ENCODE data around the gene RGS16. TPM values are rescaled to one million over a fixed set of nuclear protein-coding genes. Genes with fewer than 3 reads are reported as not detected.

RGS16 gene
- total and polyA plus RNA-seq, 9 of the 15 experiments (the other 6 are each of a cell fraction or from before 2014, with no cell fraction given): 0.07 to 0.55 (median 0.36) TPM

GRCh38 chr1:182614796-182615454 lies 10.7 kb upstream of the RGS16 start (continued):
- TF ChIP-seq HDAC3 (IDR thresholded peaks at IDR 0.05; ENCODE audit: borderline replicate concordance, partially characterized antibody): no peak
- TF ChIP-seq FOXM1 (IDR thresholded peaks at IDR 0.05; ENCODE audit: low read depth): no peak
- no peak for TF ChIP-seq FOXM1 (CRISPR knock-in tag; IDR thresholded peaks at IDR 0.05; ENCODE audit: low read depth)
- TF ChIP-seq ZNF584 (CRISPR knock-in tag; IDR thresholded peaks at IDR 0.05; ENCODE audit: low read depth): no peak
- TF ChIP-seq ZNF445 (CRISPR knock-in tag; IDR thresholded peaks at IDR 0.05; ENCODE audit: low read depth): no peak
- no peak for TF ChIP-seq ATF3 (IDR thresholded peaks at IDR 0.05)
- TF ChIP-seq ATF3 (CRISPR knock-in tag; conservative IDR thresholded peaks at IDR 0.05): no peak
- no peak for TF ChIP-seq FOXP1 (CRISPR knock-in tag; IDR thresholded peaks at IDR 0.05)
- no peak for TF ChIP-seq JUND (IDR thresholded peaks at IDR 0.05; ENCODE audit: borderline replicate concordance, low read depth, low read length)
- TF ChIP-seq JUND (tag; IDR thresholded peaks at IDR 0.05; ENCODE audit: borderline replicate concordance, low read depth, low read length): no peak
- TF ChIP-seq POLR2AphosphoS2 (IDR thresholded peaks at IDR 0.05; ENCODE audit: low read length): no peak
- TF ChIP-seq ZNF354B (CRISPR knock-in tag; IDR thresholded peaks at IDR 0.05): no peak
- TF ChIP-seq ZNF444 (CRISPR knock-in tag; IDR thresholded peaks at IDR 0.05): no peak
- peak; percentile 72 for TF ChIP-seq ELF1 (tag; IDR thresholded peaks at IDR 0.05)
- no peak for TF ChIP-seq MECOM (CRISPR knock-in tag; IDR thresholded peaks at IDR 0.05)
- TF ChIP-seq HEY1 (CRISPR knock-in tag; IDR thresholded peaks at IDR 0.05; ENCODE audit: borderline replicate concordance): no peak
- TF ChIP-seq YBX1 (IDR thresholded peaks at IDR 0.05): no peak
- TF ChIP-seq, protein P1, sequence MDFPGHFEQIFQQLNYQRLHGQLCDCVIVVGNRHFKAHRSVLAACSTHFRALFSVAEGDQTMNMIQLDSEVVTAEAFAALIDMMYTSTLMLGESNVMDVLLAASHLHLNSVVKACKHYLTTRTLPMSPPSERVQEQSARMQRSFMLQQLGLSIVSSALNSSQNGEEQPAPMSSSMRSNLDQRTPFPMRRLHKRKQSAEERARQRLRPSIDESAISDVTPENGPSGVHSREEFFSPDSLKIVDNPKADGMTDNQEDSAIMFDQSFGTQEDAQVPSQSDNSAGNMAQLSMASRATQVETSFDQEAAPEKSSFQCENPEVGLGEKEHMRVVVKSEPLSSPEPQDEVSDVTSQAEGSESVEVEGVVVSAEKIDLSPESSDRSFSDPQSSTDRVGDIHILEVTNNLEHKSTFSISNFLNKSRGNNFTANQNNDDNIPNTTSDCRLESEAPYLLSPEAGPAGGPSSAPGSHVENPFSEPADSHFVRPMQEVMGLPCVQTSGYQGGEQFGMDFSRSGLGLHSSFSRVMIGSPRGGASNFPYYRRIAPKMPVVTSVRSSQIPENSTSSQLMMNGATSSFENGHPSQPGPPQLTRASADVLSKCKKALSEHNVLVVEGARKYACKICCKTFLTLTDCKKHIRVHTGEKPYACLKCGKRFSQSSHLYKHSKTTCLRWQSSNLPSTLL (IDR thresholded peaks at IDR 0.05): no peak
- TF ChIP-seq, protein P2, sequence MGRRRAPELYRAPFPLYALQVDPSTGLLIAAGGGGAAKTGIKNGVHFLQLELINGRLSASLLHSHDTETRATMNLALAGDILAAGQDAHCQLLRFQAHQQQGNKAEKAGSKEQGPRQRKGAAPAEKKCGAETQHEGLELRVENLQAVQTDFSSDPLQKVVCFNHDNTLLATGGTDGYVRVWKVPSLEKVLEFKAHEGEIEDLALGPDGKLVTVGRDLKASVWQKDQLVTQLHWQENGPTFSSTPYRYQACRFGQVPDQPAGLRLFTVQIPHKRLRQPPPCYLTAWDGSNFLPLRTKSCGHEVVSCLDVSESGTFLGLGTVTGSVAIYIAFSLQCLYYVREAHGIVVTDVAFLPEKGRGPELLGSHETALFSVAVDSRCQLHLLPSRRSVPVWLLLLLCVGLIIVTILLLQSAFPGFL (CRISPR knock-in tag; IDR thresholded peaks at IDR 0.05): no peak
- TF ChIP-seq PML (IDR thresholded peaks at IDR 0.05; ENCODE audit: low read length): no peak

Measured in K562 (cell line).